Astrocyte (in vitro differentiated cells and primary cell): ENCODE results near the gene HSD17B14. TPM values are rescaled to one million over a fixed set of nuclear protein-coding genes. Genes with fewer than 3 reads are reported as not detected.

ENCODE experiments used
- DNase-seq: peaks from one replicate; pipeline ENCODE4 v3.0.0-alpha.2; 2010; ENCODE audit warnings: low read depth
- FAIRE-seq: peaks from 2 replicates; lab custom pipeline; 2011; peaks lifted over from hg19 to GRCh38; lab: Jason Lieb, UNC
- H2AFZ ChIP-seq: 2 replicates; pipeline ENCODE4 v1.6.0; 2012; ENCODE audit warnings: low read depth, low read length, inconsistent platforms
- H3K27ac ChIP-seq: 2 replicates; pipeline ENCODE4 v1.5.1; 2011; ENCODE audit warnings: low read depth, low read length, inconsistent platforms
- H3K27me3 ChIP-seq: 2 replicates; pipeline ENCODE4 v1.6.0; 2011; ENCODE audit warnings: low read length, inconsistent platforms; ENCODE audit not compliant: insufficient read depth
- H3K36me3 ChIP-seq: 2 replicates; pipeline ENCODE4 v1.5.1; 2011; ENCODE audit warnings: low read length, inconsistent platforms; ENCODE audit not compliant: insufficient read depth
- H3K4me1 ChIP-seq: 2 replicates; pipeline ENCODE4 v1.5.1; 2011; ENCODE audit warnings: low read length, inconsistent platforms; ENCODE audit not compliant: insufficient read depth
- H3K4me2 ChIP-seq: 2 replicates; pipeline ENCODE4 v1.6.0; 2012; ENCODE audit warnings: low read length, inconsistent platforms
- H3K4me3 ChIP-seq: 2 replicates; pipeline ENCODE4 v1.5.1; 2011; ENCODE audit warnings: low read depth, mild to moderate bottlenecking, low read length, inconsistent platforms; ENCODE audit not compliant: insufficient read depth
- H3K79me2 ChIP-seq: 2 replicates; pipeline ENCODE4 v1.6.0; 2012; ENCODE audit warnings: mild to moderate bottlenecking, low read length, inconsistent platforms; ENCODE audit not compliant: insufficient read depth
- H3K9ac ChIP-seq: 2 replicates; pipeline ENCODE4 v1.6.0; 2012; ENCODE audit warnings: mild to moderate bottlenecking, low read length, inconsistent platforms
- H3K9me3 ChIP-seq: 2 replicates; pipeline ENCODE4 v1.5.1; 2012; ENCODE audit warnings: low read depth, mild to moderate bottlenecking, low read length, inconsistent platforms; ENCODE audit not compliant: insufficient read depth
- H4K20me1 ChIP-seq: 2 replicates; pipeline ENCODE4 v1.6.0; 2012; ENCODE audit warnings: low read length, inconsistent platforms; ENCODE audit not compliant: insufficient read depth
- H3K27ac Mint-ChIP-seq: one replicate; pipeline ENCODE4 v1.8.0; 2021; ENCODE audit warnings: mild to moderate bottlenecking, mixed read lengths; ENCODE audit not compliant: unreplicated experiment
- H3K27me3 Mint-ChIP-seq: one replicate; pipeline ENCODE4 v1.8.0; 2021; ENCODE audit warnings: low read depth, mixed read lengths; ENCODE audit not compliant: unreplicated experiment
- H3K36me3 Mint-ChIP-seq: one replicate; pipeline ENCODE4 v1.8.0; 2021; ENCODE audit warnings: low read depth, mixed read lengths; ENCODE audit not compliant: unreplicated experiment
- H3K4me1 Mint-ChIP-seq: one replicate; pipeline ENCODE4 v1.8.0; 2021; ENCODE audit warnings: low read depth, mixed read lengths; ENCODE audit not compliant: unreplicated experiment
- H3K4me3 Mint-ChIP-seq: one replicate; pipeline ENCODE4 v1.8.0; 2021; ENCODE audit warnings: mild to moderate bottlenecking, moderate library complexity, mixed read lengths; ENCODE audit not compliant: unreplicated experiment
- H3K9me3 Mint-ChIP-seq: one replicate; pipeline ENCODE4 v1.8.0; 2021; ENCODE audit warnings: mild to moderate bottlenecking, mixed read lengths; ENCODE audit not compliant: unreplicated experiment
- EZH2 ChIP-seq: IDR thresholded peaks from 2 replicates; pipeline ENCODE4 v1.6.1; 2012; ENCODE audit warnings: mild to moderate bottlenecking, low read length, inconsistent platforms; ENCODE audit not compliant: insufficient read depth
- total RNA-seq: library from RNA; stranded (reverse); gene quantifications from 2 replicates; pipeline ENCODE4 v1.2.1, GENCODE V29; 2021
- TF ChIP-seq, protein P1 (sequence below): IDR thresholded peaks from 2 replicates; pipeline ENCODE4 v1.5.1; 2011; ENCODE audit warnings: low read depth, mild to moderate bottlenecking, inconsistent platforms, low read length, moderate library complexity; ENCODE audit not compliant: insufficient read depth

Gene HSD17B14
- total RNA-seq, 1 donor from 2014 or later, result 9.7 TPM

- Mint-ChIP-seq H3K27ac (no peak overlapping the region), H3K4me3 (peak overlapping the region; percentile 57), H3K4me1 (peaks cover 3% of the 10 kb centered on the region), H3K9me3 (no peaks in the 10 kb centered on the region), H3K27me3 (peaks cover 2% of the 10 kb centered on the region), H3K36me3 (peaks cover 38% of the 10 kb centered on the region)
- Histone ChIP-seq H2AFZ (no peak overlapping the region), H3K27me3 (no peaks in the 10 kb centered on the region), H3K4me3 (no peak overlapping the region), H4K20me1 (no peaks in the 10 kb centered on the region), H3K9ac (no peak overlapping the region), H3K36me3 (no peaks in the 10 kb centered on the region), H3K27ac (no peak overlapping the region), H3K9me3 (no peaks in the 10 kb centered on the region), H3K4me1 (no peaks in the 10 kb centered on the region), H3K4me2 (no peak overlapping the region), H3K79me2 (peaks cover under 1% of the 10 kb centered on the region)
- TF ChIP-seq, protein P1, sequence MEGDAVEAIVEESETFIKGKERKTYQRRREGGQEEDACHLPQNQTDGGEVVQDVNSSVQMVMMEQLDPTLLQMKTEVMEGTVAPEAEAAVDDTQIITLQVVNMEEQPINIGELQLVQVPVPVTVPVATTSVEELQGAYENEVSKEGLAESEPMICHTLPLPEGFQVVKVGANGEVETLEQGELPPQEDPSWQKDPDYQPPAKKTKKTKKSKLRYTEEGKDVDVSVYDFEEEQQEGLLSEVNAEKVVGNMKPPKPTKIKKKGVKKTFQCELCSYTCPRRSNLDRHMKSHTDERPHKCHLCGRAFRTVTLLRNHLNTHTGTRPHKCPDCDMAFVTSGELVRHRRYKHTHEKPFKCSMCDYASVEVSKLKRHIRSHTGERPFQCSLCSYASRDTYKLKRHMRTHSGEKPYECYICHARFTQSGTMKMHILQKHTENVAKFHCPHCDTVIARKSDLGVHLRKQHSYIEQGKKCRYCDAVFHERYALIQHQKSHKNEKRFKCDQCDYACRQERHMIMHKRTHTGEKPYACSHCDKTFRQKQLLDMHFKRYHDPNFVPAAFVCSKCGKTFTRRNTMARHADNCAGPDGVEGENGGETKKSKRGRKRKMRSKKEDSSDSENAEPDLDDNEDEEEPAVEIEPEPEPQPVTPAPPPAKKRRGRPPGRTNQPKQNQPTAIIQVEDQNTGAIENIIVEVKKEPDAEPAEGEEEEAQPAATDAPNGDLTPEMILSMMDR, result no peak
- no peak for TF ChIP-seq EZH2
- DNase-seq (no peak), FAIRE-seq (no peak)
Measured at GRCh38 chr19:48861313-48861712, 25.0 kb upstream of the HSD17B14 start.

DNA sequence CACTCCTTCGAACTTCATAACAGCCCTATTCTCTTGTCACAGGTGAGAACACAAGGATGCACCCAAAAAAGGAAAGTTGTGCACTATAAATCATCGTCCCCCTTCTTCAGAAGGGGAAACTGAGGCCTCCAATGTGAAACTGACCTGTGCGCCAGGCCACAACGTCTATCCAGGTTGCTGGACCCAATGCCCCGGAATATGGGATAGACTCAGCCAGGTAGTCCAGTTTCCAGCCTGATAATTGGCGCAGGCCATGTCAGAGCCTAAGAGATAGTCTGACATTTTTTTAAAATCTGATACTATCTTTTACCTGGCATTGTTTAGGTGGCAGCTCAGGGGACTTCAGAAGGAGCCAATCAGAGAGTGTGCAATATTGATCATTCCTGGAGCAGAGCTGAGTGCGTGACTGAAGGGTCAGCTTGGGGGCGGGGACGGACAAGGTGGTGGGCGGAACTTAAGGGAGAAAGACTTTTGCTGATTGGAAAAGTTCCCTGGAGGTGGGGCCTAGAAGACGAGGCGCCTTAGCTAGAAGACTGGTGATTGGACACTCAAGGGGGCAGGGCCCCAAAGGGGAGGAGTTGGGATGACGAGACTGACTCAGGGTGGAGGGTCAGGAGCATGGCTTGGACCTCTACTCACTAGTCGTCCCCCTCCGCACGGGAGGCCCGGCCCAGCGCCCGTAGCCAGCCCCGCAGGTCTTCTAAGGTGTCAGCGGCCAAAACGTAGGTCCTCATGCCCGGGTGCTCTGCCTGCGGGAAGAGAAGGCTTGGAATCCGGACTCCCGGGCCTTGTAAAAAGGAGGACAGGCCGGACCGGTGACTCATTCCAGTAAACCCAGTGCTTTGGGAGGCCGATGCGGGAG is 23.7 kb upstream of the HSD17B14 start:
- Mint-ChIP-seq H3K4me3 (peak overlapping the region; percentile 34), H3K27ac (no peak overlapping the region), H3K9me3 (no peaks in the 10 kb centered on the region), H3K27me3 (peaks cover 2% of the 10 kb centered on the region), H3K36me3 (peaks cover 38% of the 10 kb centered on the region), H3K4me1 (peaks cover 3% of the 10 kb centered on the region)
- no peaks in the 10 kb centered on the region for H3K9me3 ChIP-seq
- no peaks in the 10 kb centered on the region for H4K20me1 ChIP-seq
- no peak overlapping the region for H3K4me3 ChIP-seq
- H3K79me2 ChIP-seq, result no peaks in the 10 kb centered on the region
- no peak overlapping the region for H3K27ac ChIP-seq
- FAIRE-seq, result no peak
- H2AFZ ChIP-seq, result no peak overlapping the region
- H3K27me3 ChIP-seq, result no peaks in the 10 kb centered on the region
- TF ChIP-seq, protein P1, result no peak
- no peak for TF ChIP-seq EZH2
- H3K4me2 ChIP-seq, result no peak overlapping the region
- H3K36me3 ChIP-seq, result no peaks in the 10 kb centered on the region
- H3K9ac ChIP-seq, result no peak overlapping the region
- H3K4me1 ChIP-seq, result no peaks in the 10 kb centered on the region
- no peak for DNase-seq

- no peaks in the 10 kb centered on the region for H4K20me1 ChIP-seq
- no peak for FAIRE-seq
- no peak overlapping the region for H3K4me3 ChIP-seq
- Mint-ChIP-seq H3K4me3 (no peak overlapping the region), H3K27me3 (peaks cover 2% of the 10 kb centered on the region), H3K27ac (no peak overlapping the region), H3K9me3 (no peaks in the 10 kb centered on the region), H3K4me1 (peaks cover 3% of the 10 kb centered on the region), H3K36me3 (peaks cover 32% of the 10 kb centered on the region)
- H3K27me3 ChIP-seq, result no peaks in the 10 kb centered on the region
- no peak overlapping the region for H3K9ac ChIP-seq
- H3K9me3 ChIP-seq, result no peaks in the 10 kb centered on the region
- no peaks in the 10 kb centered on the region for H3K79me2 ChIP-seq
- DNase-seq, result no peak
- H3K4me1 ChIP-seq, result no peaks in the 10 kb centered on the region
- H3K27ac ChIP-seq, result no peak overlapping the region
- H3K36me3 ChIP-seq, result no peaks in the 10 kb centered on the region
- no peak overlapping the region for H2AFZ ChIP-seq
- TF ChIP-seq, protein P1, result no peak
- no peak for TF ChIP-seq EZH2
- no peak overlapping the region for H3K4me2 ChIP-seq
Measured at GRCh38 chr19:48858984-48859710, 22.9 kb upstream of the HSD17B14 start.
